ENCODE results near the gene HOMER1. TPM values are rescaled to one million over a fixed set of nuclear protein-coding genes. Genes with fewer than 3 reads are reported as not detected.

HOMER1 gene
- total RNA-seq, 1 donor from 2014 or later = 41.6 TPM

DNA sequence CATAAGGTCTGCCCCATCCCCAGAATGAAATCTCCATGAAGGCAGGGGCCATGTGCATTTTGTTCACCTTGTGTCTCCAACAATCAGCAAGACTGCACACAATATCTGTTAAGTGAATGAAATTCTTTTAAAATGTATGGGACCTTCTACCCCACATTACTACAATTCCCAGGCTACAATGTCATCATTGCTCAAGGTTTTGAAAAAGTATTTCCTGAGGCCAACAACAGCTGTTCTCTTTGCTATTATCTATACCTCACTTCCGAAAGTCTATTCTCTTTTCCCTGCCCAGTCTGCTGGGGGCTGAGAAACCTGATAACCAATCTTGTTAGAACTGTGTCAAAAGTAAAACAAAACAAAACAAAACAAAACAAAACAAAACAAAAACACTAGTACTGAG lies 29.2 kb downstream of the HOMER1 start:
- peaks cover 19% of the 10 kb centered on the region for H4K20me1 ChIP-seq (ENCODE audit: low read depth)
- no peak overlapping the region for H3K27ac Mint-ChIP-seq
- H3K36me3 ChIP-seq = no peaks in the 10 kb centered on the region
- DNase-seq (ENCODE audit: low spot score) = no peak
- no peak overlapping the region for H3K4me2 ChIP-seq
- peaks cover 3% of the 10 kb centered on the region for H3K4me1 ChIP-seq
- H3K27me3 Mint-ChIP-seq (ENCODE audit: insufficient read depth, low read depth) = peaks cover 2% of the 10 kb centered on the region
- H3K79me2 ChIP-seq (ENCODE audit: low read depth) = peaks cover 98% of the 10 kb centered on the region
- H3K9me3 Mint-ChIP-seq = peaks cover 12% of the 10 kb centered on the region
- no peaks in the 10 kb centered on the region for H3K9me3 ChIP-seq (ENCODE audit: low read depth)
- H3K27ac ChIP-seq = no peak overlapping the region
- H3K27me3 ChIP-seq = no peaks in the 10 kb centered on the region
- no peak overlapping the region for H3K4me3 ChIP-seq
- peaks cover 5% of the 10 kb centered on the region for H3F3A ChIP-seq (ENCODE audit: low read depth)
- H3K4me1 Mint-ChIP-seq = no peaks in the 10 kb centered on the region
- H2AFZ ChIP-seq (replicated peaks) = no peak overlapping the region
- TF ChIP-seq EZH2phosphoT487 (IDR thresholded peaks at IDR 0.05) (no peak), EZH2 (IDR thresholded peaks at IDR 0.05) (no peak)
- TF ChIP-seq, protein P1, sequence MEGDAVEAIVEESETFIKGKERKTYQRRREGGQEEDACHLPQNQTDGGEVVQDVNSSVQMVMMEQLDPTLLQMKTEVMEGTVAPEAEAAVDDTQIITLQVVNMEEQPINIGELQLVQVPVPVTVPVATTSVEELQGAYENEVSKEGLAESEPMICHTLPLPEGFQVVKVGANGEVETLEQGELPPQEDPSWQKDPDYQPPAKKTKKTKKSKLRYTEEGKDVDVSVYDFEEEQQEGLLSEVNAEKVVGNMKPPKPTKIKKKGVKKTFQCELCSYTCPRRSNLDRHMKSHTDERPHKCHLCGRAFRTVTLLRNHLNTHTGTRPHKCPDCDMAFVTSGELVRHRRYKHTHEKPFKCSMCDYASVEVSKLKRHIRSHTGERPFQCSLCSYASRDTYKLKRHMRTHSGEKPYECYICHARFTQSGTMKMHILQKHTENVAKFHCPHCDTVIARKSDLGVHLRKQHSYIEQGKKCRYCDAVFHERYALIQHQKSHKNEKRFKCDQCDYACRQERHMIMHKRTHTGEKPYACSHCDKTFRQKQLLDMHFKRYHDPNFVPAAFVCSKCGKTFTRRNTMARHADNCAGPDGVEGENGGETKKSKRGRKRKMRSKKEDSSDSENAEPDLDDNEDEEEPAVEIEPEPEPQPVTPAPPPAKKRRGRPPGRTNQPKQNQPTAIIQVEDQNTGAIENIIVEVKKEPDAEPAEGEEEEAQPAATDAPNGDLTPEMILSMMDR (IDR thresholded peaks at IDR 0.05) = no peak
- no peak overlapping the region for H3K4me3 Mint-ChIP-seq
- H3K36me3 Mint-ChIP-seq = peaks cover 6% of the 10 kb centered on the region
- H3K9ac ChIP-seq = no peak overlapping the region

DNA sequence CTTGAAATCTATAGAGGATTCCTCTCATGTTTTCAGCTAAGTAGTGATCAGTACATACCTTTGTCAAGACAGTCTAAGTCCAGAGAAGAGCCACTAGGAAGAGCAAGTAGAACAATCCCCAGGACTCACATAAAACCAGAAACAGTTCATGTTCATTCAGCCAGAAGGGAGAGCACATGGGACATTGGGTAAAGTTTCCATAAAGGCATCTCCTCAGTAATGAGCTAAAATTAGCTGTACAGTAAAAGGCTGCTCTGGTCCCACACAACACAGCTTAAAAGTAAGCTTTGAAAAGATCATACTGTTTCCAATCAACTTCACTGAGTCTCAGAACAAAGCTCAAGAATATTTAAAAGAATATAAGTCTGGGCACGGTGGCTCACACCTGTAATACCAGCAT lies 32.4 kb downstream of the HOMER1 start:
- no peak overlapping the region for H3K9ac ChIP-seq
- Mint-ChIP-seq H3K27ac (no peak overlapping the region), H3K36me3 (peaks cover 8% of the 10 kb centered on the region), H3K9me3 (peaks cover 12% of the 10 kb centered on the region), H3K4me1 (no peaks in the 10 kb centered on the region), H3K27me3 (ENCODE audit: insufficient read depth, low read depth) (no peaks in the 10 kb centered on the region), H3K4me3 (no peak overlapping the region)
- peaks cover 5% of the 10 kb centered on the region for H3F3A ChIP-seq (ENCODE audit: low read depth)
- H3K36me3 ChIP-seq = no peaks in the 10 kb centered on the region
- H3K4me1 ChIP-seq = peaks cover 3% of the 10 kb centered on the region
- H3K9me3 ChIP-seq (ENCODE audit: low read depth) = no peaks in the 10 kb centered on the region
- no peak overlapping the region for H3K4me2 ChIP-seq
- no peak overlapping the region for H3K27ac ChIP-seq
- no peak for DNase-seq (ENCODE audit: low spot score)
- peaks cover 98% of the 10 kb centered on the region for H3K79me2 ChIP-seq (ENCODE audit: low read depth)
- H4K20me1 ChIP-seq (ENCODE audit: low read depth) = peaks cover 11% of the 10 kb centered on the region
- TF ChIP-seq, protein P1 (IDR thresholded peaks at IDR 0.05) = no peak
- no peak for TF ChIP-seq EZH2phosphoT487 (IDR thresholded peaks at IDR 0.05)
- TF ChIP-seq EZH2 (IDR thresholded peaks at IDR 0.05) = no peak
- H3K27me3 ChIP-seq = no peaks in the 10 kb centered on the region
- H3K4me3 ChIP-seq = no peak overlapping the region
- no peak overlapping the region for H2AFZ ChIP-seq (replicated peaks)

- Mint-ChIP-seq H3K36me3 (peaks cover 8% of the 10 kb centered on the region), H3K4me3 (no peak overlapping the region), H3K27me3 (ENCODE audit: insufficient read depth, low read depth) (no peaks in the 10 kb centered on the region), H3K4me1 (no peaks in the 10 kb centered on the region), H3K27ac (no peak overlapping the region), H3K9me3 (peaks cover 12% of the 10 kb centered on the region)
- Histone ChIP-seq H3K9me3 (ENCODE audit: low read depth) (no peaks in the 10 kb centered on the region), H3K4me1 (peaks cover 3% of the 10 kb centered on the region), H3K27me3 (no peaks in the 10 kb centered on the region), H2AFZ (replicated peaks) (no peak overlapping the region), H3K4me2 (no peak overlapping the region), H3K9ac (no peak overlapping the region), H3K79me2 (ENCODE audit: low read depth) (peaks cover 98% of the 10 kb centered on the region), H3K36me3 (no peaks in the 10 kb centered on the region), H3K4me3 (no peak overlapping the region), H3F3A (ENCODE audit: low read depth) (peaks cover 5% of the 10 kb centered on the region), H4K20me1 (ENCODE audit: low read depth) (peaks cover 10% of the 10 kb centered on the region), H3K27ac (no peak overlapping the region)
- DNase-seq (ENCODE audit: low spot score) = no peak
- TF ChIP-seq, protein P1 (IDR thresholded peaks at IDR 0.05) = no peak
- TF ChIP-seq EZH2 (IDR thresholded peaks at IDR 0.05) (no peak), EZH2phosphoT487 (IDR thresholded peaks at IDR 0.05) (no peak)
These were observed 32.9 kb downstream of the HOMER1 start for GRCh38 chr5:79480991-79481390.
